CD14-positive monocyte (primary cell): ENCODE data around the gene LIMS2. TPM values are rescaled to one million over a fixed set of nuclear protein-coding genes. Genes with fewer than 3 reads are reported as not detected.

ENCODE experiments used
- DNase-seq, 3 donors: peaks; one replicate each; pipeline ENCODE4 v3.0.0-alpha.2; 2011 to 2022
- H2AFZ ChIP-seq: 2 replicates; pipeline ENCODE4 v1.6.0; 2012; ENCODE audit warnings: mild to moderate bottlenecking, low read depth, low read length, inconsistent platforms; ENCODE audit not compliant: insufficient read depth, poor library complexity, severe bottlenecking
- H3K27ac ChIP-seq, 2 donors: 1 replicate in 1 of 2; 2 replicates in 1 of 2; pipeline ENCODE4 v1.5.1; 2012 to 2013; ENCODE audit warnings: low read length in 2 of 2, control low read depth in 1 of 2, inconsistent platforms in 1 of 2, low read depth in 1 of 2, mild to moderate bottlenecking in 1 of 2
- H3K27me3 ChIP-seq, 2 donors: one replicate each; pipeline versions ENCODE4 v1.6.0 to v1.6.1; 2011 to 2013; ENCODE audit warnings: low read length in 2 of 2; ENCODE audit not compliant: control insufficient read depth in 2 of 2, insufficient read depth in 2 of 2
- H3K36me3 ChIP-seq, 2 donors: replicated peaks in 1 of 2; 1 replicate in 1 of 2; 2 replicates in 1 of 2; pipeline versions ENCODE4 v1.5.1 to v1.6.1; 2012 to 2013; ENCODE audit warnings: low read length in 2 of 2, control low read depth in 1 of 2, inconsistent platforms in 1 of 2, mild to moderate bottlenecking in 1 of 2; ENCODE audit not compliant: insufficient read depth in 2 of 2, control insufficient read depth in 1 of 2
- H3K4me1 ChIP-seq, 2 donors: 1 replicate in 1 of 2; 2 replicates in 1 of 2; pipeline versions ENCODE4 v1.5.1 to v1.6.1; 2012 to 2013; ENCODE audit warnings: low read length in 2 of 2, control low read depth in 1 of 2, inconsistent platforms in 1 of 2, mild to moderate bottlenecking in 1 of 2, moderate library complexity in 1 of 2; ENCODE audit not compliant: insufficient read depth in 2 of 2, control insufficient read depth in 1 of 2
- H3K4me2 ChIP-seq: replicated peaks from 2 replicates; pipeline ENCODE3; 2012; ENCODE audit warnings: low read length, moderate library complexity, mild to moderate bottlenecking; ENCODE audit not compliant: poor library complexity, severe bottlenecking; ENCODE audit errors: extremely low read depth
- H3K4me3 ChIP-seq, 3 experiments: fragments of 200-600 bp in 1 of 3; sonication (generic) in 1 of 3; replicated peaks in 1 of 3; 1 replicate in 2 of 3; 2 replicates in 1 of 3; pipeline ENCODE4 v1.5.1; 2011 to 2013; ENCODE audit warnings: low read length in 3 of 3, mild to moderate bottlenecking in 3 of 3, control low read depth in 2 of 3, low read depth in 2 of 3, inconsistent platforms in 1 of 3, moderate library complexity in 1 of 3
- H3K79me2 ChIP-seq: 2 replicates; pipeline ENCODE4 v1.6.0; 2012; ENCODE audit warnings: mild to moderate bottlenecking, control low read depth, inconsistent platforms, low read length, moderate library complexity; ENCODE audit not compliant: insufficient read depth
- H3K9ac ChIP-seq: 2 replicates; pipeline ENCODE4 v1.6.0; 2017; ENCODE audit warnings: low read length, mild to moderate bottlenecking; ENCODE audit not compliant: insufficient read depth, poor library complexity, severe bottlenecking
- H3K9me3 ChIP-seq, 2 donors: replicated peaks in 1 of 2; 1 replicate in 1 of 2; 2 replicates in 1 of 2; pipeline versions ENCODE4 v1.5.1 to v1.6.1; 2012 to 2013; ENCODE audit warnings: low read length in 2 of 2, control low read depth in 1 of 2; ENCODE audit not compliant: control insufficient read depth in 1 of 2, insufficient read depth in 1 of 2
- H4K20me1 ChIP-seq: 2 replicates; pipeline ENCODE4 v1.6.0; 2012; ENCODE audit warnings: mild to moderate bottlenecking, low read length, control low read depth, moderate library complexity; ENCODE audit not compliant: insufficient read depth
- H3K27ac Mint-ChIP-seq, 7 donors: one replicate each; pipeline ENCODE4 v1.8.0; 2020; ENCODE audit warnings: mild to moderate bottlenecking in 7 of 7, mixed read lengths in 7 of 7, moderate library complexity in 6 of 7, inconsistent platforms in 2 of 7
- H3K27me3 Mint-ChIP-seq, 3 donors: one replicate each; pipeline ENCODE4 v1.8.0; 2021 to 2022; ENCODE audit warnings: low read depth in 3 of 3, mild to moderate bottlenecking in 3 of 3, mixed read lengths in 3 of 3, moderate library complexity in 3 of 3, inconsistent platforms in 1 of 3
- H3K36me3 Mint-ChIP-seq, 2 donors: one replicate each; pipeline ENCODE4 v1.8.0; 2020; ENCODE audit warnings: mixed read lengths in 2 of 2, inconsistent platforms in 1 of 2, mild to moderate bottlenecking in 1 of 2
- H3K4me1 Mint-ChIP-seq: one replicate; pipeline ENCODE4 v1.8.0; 2020; ENCODE audit warnings: mild to moderate bottlenecking, mixed read lengths
- H3K4me3 Mint-ChIP-seq, 2 donors: one replicate each; pipeline ENCODE4 v1.8.0; 2020; ENCODE audit warnings: mild to moderate bottlenecking in 2 of 2, mixed read lengths in 2 of 2, moderate library complexity in 1 of 2
- H3K9me3 Mint-ChIP-seq, 7 donors: one replicate each; pipeline ENCODE4 v1.8.0; 2020 to 2022; ENCODE audit warnings: mixed read lengths in 7 of 7, mild to moderate bottlenecking in 6 of 7, moderate library complexity in 6 of 7, inconsistent platforms in 2 of 7
- CTCF ChIP-seq: fragments of 200-600 bp; IDR thresholded peaks from one replicate; pipeline ENCODE4 v1.8.0; 2022; ENCODE audit warnings: antibody characterized with exemption, mild to moderate bottlenecking
- WGBS: methylation state at CpG from one replicate; pipeline ENCODE4 v1.1.5; 2013; ENCODE audit warnings: missing lambda C conversion rate; ENCODE audit not compliant: insufficient coverage; 5-methylcytosine and 5-hydroxymethylcytosine counted together
- intact Hi-C, 2 donors: fragments of 100-400 bp; cut with micrococcal nuclease; formaldehyde crosslinking; loops; one replicate each; pipeline versions ENCODE4 v1.15.0 to v1.15.1; 2023
- polyA plus RNA-seq, 3 donors: library from polyadenylated mRNA; depleted of rRNA in 1 of 3; unstranded in 2 of 3; stranded (reverse) in 1 of 3; fragments of 300-500 nt in 2 of 3; fragments of >200 nt in 1 of 3; fragmentation: Illumina TruSeq in 2 of 3; gene quantifications; 1 replicate in 2 of 3; 2 replicates in 1 of 3; pipeline ENCODE4 v1.2.3, GENCODE V29; 2012 to 2021

Gene LIMS2
- polyA plus RNA-seq, 3 donors: 0.13 to 1.3 (median 0.23) TPM

GRCh38 chr2:127670055-127670956, 5.0 kb downstream of the LIMS2 start:
- Mint-ChIP-seq H3K27me3 (peaks cover 60 to 89% (median 66%) of the 10 kb centered on the region in 3 donors), H3K4me1 (peaks cover 4% of the 10 kb centered on the region), H3K36me3 (peaks cover 3 to 4% of the 10 kb centered on the region in 2 donors), H3K27ac (no peak overlapping the region), H3K9me3 (peaks cover 0 to 8% (median 4%) of the 10 kb centered on the region in 7 donors), H3K4me3 (no peak overlapping the region)
- no peak for DNase-seq
- Histone ChIP-seq H3K4me3 (no peak overlapping the region), H3K4me1 (peaks cover 4 to 8% of the 10 kb centered on the region in 2 donors), H3K9me3 (no peaks in the 10 kb centered on the region), H3K36me3 (no peaks in the 10 kb centered on the region), H4K20me1 (no peaks in the 10 kb centered on the region), H3K9ac (no peak overlapping the region), H2AFZ (no peak overlapping the region), H3K79me2 (no peaks in the 10 kb centered on the region), H3K27me3 (peaks cover 24 to 50% of the 10 kb centered on the region in 2 donors), H3K27ac (no peak overlapping the region), H3K4me2 (no peak overlapping the region)
- no peak for TF ChIP-seq CTCF
- 100% methylated on average over 1 of the region's 10 CpGs for WGBS
- intact Hi-C loops: no loop called here

GRCh38 chr2:127669056-127669455, 6.3 kb downstream of the LIMS2 start:
- WGBS: 100% methylated on average over 3 of the region's 7 CpGs
- Histone ChIP-seq H3K4me1 (no peaks in the 10 kb centered on the region), H3K79me2 (no peaks in the 10 kb centered on the region), H3K27me3 (peaks cover 26 to 56% of the 10 kb centered on the region in 2 donors), H3K27ac (no peak overlapping the region), H3K9me3 (peaks cover 0 to 7% of the 10 kb centered on the region in 2 donors), H3K4me2 (no peak overlapping the region), H2AFZ (no peak overlapping the region), H3K4me3 (no peak overlapping the region), H3K9ac (no peak overlapping the region), H4K20me1 (no peaks in the 10 kb centered on the region), H3K36me3 (no peaks in the 10 kb centered on the region)
- Mint-ChIP-seq H3K36me3 (no peaks in the 10 kb centered on the region), H3K4me3 (no peak overlapping the region), H3K4me1 (no peaks in the 10 kb centered on the region), H3K9me3 (peaks cover 0 to 5% (median 2%) of the 10 kb centered on the region in 7 donors), H3K27ac (no peak overlapping the region), H3K27me3 (peaks cover 63 to 90% (median 70%) of the 10 kb centered on the region in 3 donors)
- intact Hi-C loops: no loop called here
- DNase-seq: no peak
- no peak for TF ChIP-seq CTCF
